Fibroblast of lung (primary cell): ENCODE measurements around the gene GPR143. TPM values are rescaled to one million over a fixed set of nuclear protein-coding genes. Genes with fewer than 3 reads are reported as not detected.

Experiments
- DNase-seq, 2 donors: peaks; one replicate each; pipeline versions ENCODE4 v3.0.0 to v3.0.0-alpha.2; 2010; ENCODE audit warnings: low read depth in 2 of 2
- H2AFZ ChIP-seq: 2 replicates; pipeline ENCODE4 v1.5.1; 2012; ENCODE audit warnings: low read length, control low read depth, inconsistent platforms
- H3K27ac ChIP-seq: 2 replicates; pipeline ENCODE4 v1.5.1; 2011; ENCODE audit warnings: low read length, control low read depth; ENCODE audit not compliant: insufficient read depth
- H3K27me3 ChIP-seq: 2 replicates; pipeline ENCODE4 v1.5.1; 2011; ENCODE audit warnings: mild to moderate bottlenecking, low read length; ENCODE audit not compliant: control insufficient read depth, insufficient read depth
- H3K36me3 ChIP-seq: 2 replicates; pipeline ENCODE4 v1.5.1; 2011; ENCODE audit warnings: low read length; ENCODE audit not compliant: control insufficient read depth, insufficient read depth
- H3K4me1 ChIP-seq: 2 replicates; pipeline ENCODE4 v1.5.1; 2011; ENCODE audit warnings: low read length; ENCODE audit not compliant: control insufficient read depth, insufficient read depth; ENCODE audit errors: extremely low read depth
- H3K4me2 ChIP-seq: 2 replicates; pipeline ENCODE4 v1.5.1; 2011; ENCODE audit warnings: low read length, control low read depth; ENCODE audit not compliant: insufficient read depth; ENCODE audit errors: extremely low read depth
- H3K4me3 ChIP-seq, 4 experiments: fragments of 200-600 bp in 1 of 4; sonication (generic) in 1 of 4; replicated peaks in 1 of 4; 2 replicates each; pipeline ENCODE4 v1.5.1; 2011 to 2016; ENCODE audit warnings: low read length in 4 of 4, low read depth in 3 of 4, mild to moderate bottlenecking in 3 of 4, control low read depth in 2 of 4, inconsistent platforms in 1 of 4, mixed read lengths in 1 of 4; ENCODE audit not compliant: insufficient read depth in 1 of 4; ENCODE audit errors: control extremely low read depth in 1 of 4
- H3K79me2 ChIP-seq: 2 replicates; pipeline ENCODE4 v1.5.1; 2012; ENCODE audit warnings: mild to moderate bottlenecking, low read length, inconsistent platforms; ENCODE audit not compliant: control insufficient read depth, insufficient read depth
- H3K9ac ChIP-seq: 2 replicates; pipeline ENCODE4 v1.5.1; 2011; ENCODE audit warnings: mild to moderate bottlenecking, low read length, control low read depth; ENCODE audit not compliant: insufficient read depth
- H3K9me3 ChIP-seq: 2 replicates; pipeline ENCODE4 v1.5.1; 2012; ENCODE audit warnings: low read depth, low read length; ENCODE audit not compliant: control insufficient read depth, insufficient read depth
- H4K20me1 ChIP-seq: 2 replicates; pipeline ENCODE4 v1.5.1; 2011; ENCODE audit warnings: low read length; ENCODE audit not compliant: control insufficient read depth, insufficient read depth; ENCODE audit errors: extremely low read depth
- EZH2 ChIP-seq: IDR thresholded peaks from 2 replicates; pipeline ENCODE4 v1.5.1; 2012; ENCODE audit warnings: low read length, control low read depth, mild to moderate bottlenecking; ENCODE audit errors: missing control alignments
- polyA plus RNA-seq, 2 donors: library from polyadenylated mRNA; depleted of rRNA in 1 of 2; stranded (reverse) in 1 of 2; unstranded in 1 of 2; fragments of >200 nt; gene quantifications; 2 replicates each; pipeline ENCODE4 v1.2.1, GENCODE V29; 2011 to 2012; ENCODE audit warnings: missing spikeins in 1 of 2
- total RNA-seq: library from RNA; depleted of rRNA; stranded (reverse); fragments of >200 nt; gene quantifications from 2 replicates; pipeline ENCODE4 v1.2.1, GENCODE V29; 2014
- TF ChIP-seq, protein P1 (sequence below), 2 donors: IDR thresholded peaks in 1 of 2; conservative IDR thresholded peaks in 1 of 2; 1 replicate in 1 of 2; 2 replicates in 1 of 2; pipeline ENCODE4 v1.5.1; 2011 to 2012; ENCODE audit warnings: low read length in 2 of 2, control low read depth in 1 of 2, inconsistent platforms in 1 of 2, low read depth in 1 of 2, mild to moderate bottlenecking in 1 of 2

The GPR143 gene
- total and polyA plus RNA-seq, 2 donors (not counting 1 experiment from before 2014, with no cell fraction given), result 0.07 TPM; not detected in 1

DNA sequence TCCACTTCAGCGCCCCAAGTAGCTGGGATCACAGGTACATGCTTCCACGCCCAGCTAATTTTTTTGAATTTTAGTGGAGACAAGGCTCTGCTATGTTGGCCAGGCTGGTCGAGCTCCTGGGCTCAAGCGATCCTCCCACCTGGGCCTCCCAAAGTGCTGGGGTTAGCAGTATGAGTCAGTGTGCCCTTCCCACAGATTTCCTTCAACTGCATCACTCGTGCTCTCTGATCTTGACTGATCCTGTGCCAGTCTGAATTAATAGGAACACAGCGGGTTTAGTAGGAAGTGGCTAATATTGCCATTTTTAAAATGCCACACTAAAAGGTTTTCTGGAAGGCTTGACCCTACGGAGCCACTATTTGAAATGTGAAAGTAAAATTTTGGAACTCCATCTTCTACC lies 16.3 kb upstream of the GPR143 start:
- H4K20me1 ChIP-seq, result no peaks in the 10 kb centered on the region
- no peaks in the 10 kb centered on the region for H3K79me2 ChIP-seq
- H3K36me3 ChIP-seq, result no peaks in the 10 kb centered on the region
- H3K27me3 ChIP-seq, result peaks cover 11% of the 10 kb centered on the region
- no peak overlapping the region for H2AFZ ChIP-seq
- H3K9ac ChIP-seq, result no peak overlapping the region
- no peak overlapping the region for H3K4me2 ChIP-seq
- no peaks in the 10 kb centered on the region for H3K9me3 ChIP-seq
- no peaks in the 10 kb centered on the region for H3K4me1 ChIP-seq
- no peak for TF ChIP-seq EZH2
- TF ChIP-seq, protein P1, sequence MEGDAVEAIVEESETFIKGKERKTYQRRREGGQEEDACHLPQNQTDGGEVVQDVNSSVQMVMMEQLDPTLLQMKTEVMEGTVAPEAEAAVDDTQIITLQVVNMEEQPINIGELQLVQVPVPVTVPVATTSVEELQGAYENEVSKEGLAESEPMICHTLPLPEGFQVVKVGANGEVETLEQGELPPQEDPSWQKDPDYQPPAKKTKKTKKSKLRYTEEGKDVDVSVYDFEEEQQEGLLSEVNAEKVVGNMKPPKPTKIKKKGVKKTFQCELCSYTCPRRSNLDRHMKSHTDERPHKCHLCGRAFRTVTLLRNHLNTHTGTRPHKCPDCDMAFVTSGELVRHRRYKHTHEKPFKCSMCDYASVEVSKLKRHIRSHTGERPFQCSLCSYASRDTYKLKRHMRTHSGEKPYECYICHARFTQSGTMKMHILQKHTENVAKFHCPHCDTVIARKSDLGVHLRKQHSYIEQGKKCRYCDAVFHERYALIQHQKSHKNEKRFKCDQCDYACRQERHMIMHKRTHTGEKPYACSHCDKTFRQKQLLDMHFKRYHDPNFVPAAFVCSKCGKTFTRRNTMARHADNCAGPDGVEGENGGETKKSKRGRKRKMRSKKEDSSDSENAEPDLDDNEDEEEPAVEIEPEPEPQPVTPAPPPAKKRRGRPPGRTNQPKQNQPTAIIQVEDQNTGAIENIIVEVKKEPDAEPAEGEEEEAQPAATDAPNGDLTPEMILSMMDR (conservative IDR thresholded peaks at IDR 0.05 in 1 of 2, IDR thresholded peaks at IDR 0.05 in 1 of 2; ENCODE audit: low read depth in 1 of 2, low read length in 2 of 2), result no peak
- no peak overlapping the region for H3K4me3 ChIP-seq
- no peak for DNase-seq
- no peak overlapping the region for H3K27ac ChIP-seq

DNA sequence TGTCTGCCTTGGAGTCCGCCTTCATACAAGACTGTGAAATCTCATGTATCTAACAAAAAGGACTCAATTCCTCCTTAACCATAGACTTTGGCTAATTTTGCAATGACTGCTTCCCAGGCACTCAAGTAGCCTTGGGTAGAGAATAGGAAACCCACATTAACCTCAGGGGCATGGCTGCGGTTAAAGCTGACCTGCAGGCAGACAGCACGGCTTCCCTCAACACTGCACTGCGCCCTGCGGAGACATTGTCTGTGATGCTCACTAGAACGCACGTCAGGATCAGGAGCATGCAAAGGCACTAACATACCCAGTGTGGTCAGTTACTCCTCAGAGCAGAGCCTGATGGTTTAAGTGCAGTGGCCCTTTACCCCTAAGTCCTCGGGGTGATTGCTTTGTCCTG lies 10.3 kb upstream of the GPR143 start:
- no peaks in the 10 kb centered on the region for H3K79me2 ChIP-seq
- H4K20me1 ChIP-seq, result no peaks in the 10 kb centered on the region
- no peak for TF ChIP-seq EZH2
- TF ChIP-seq, protein P1 (conservative IDR thresholded peaks at IDR 0.05 in 1 of 2, IDR thresholded peaks at IDR 0.05 in 1 of 2; ENCODE audit: low read depth in 1 of 2, low read length in 2 of 2), result no peak
- H3K27ac ChIP-seq, result no peak overlapping the region
- H3K4me2 ChIP-seq, result no peak overlapping the region
- H3K27me3 ChIP-seq, result no peaks in the 10 kb centered on the region
- DNase-seq, result no peak
- H3K9ac ChIP-seq, result no peak overlapping the region
- H2AFZ ChIP-seq, result no peak overlapping the region
- H3K9me3 ChIP-seq, result no peaks in the 10 kb centered on the region
- H3K4me1 ChIP-seq, result no peaks in the 10 kb centered on the region
- H3K36me3 ChIP-seq, result no peaks in the 10 kb centered on the region
- no peak overlapping the region for H3K4me3 ChIP-seq

DNA sequence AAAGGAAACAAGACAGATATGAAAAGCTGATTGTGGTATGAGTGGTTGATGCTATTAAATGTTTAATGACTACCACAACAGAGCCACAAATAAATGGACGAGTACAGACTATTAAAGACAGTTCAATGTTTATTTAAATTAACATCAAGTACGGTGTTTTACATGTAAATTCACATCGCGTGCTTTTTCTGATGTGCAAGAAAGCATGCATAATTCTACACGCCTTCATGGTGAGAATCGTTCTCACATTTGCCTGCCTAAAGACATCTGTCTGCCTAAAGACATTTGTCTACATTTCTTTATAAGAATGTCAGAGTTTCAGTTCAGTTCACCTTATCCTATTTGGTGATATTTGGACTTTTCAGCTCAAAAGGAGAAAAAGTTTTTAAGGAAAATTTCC lies 7.3 kb upstream of the GPR143 start:
- no peak for TF ChIP-seq EZH2
- TF ChIP-seq, protein P1 (conservative IDR thresholded peaks at IDR 0.05 in 1 of 2, IDR thresholded peaks at IDR 0.05 in 1 of 2; ENCODE audit: low read depth in 1 of 2, low read length in 2 of 2), result no peak

More for the DNA sequence above, 7.3 kb upstream of the GPR143 start:
- no peak overlapping the region for H2AFZ ChIP-seq
- H3K27me3 ChIP-seq, result no peaks in the 10 kb centered on the region
- H3K9ac ChIP-seq, result no peak overlapping the region
- no peaks in the 10 kb centered on the region for H4K20me1 ChIP-seq
- H3K4me3 ChIP-seq, result no peak overlapping the region
- H3K79me2 ChIP-seq, result no peaks in the 10 kb centered on the region
- H3K9me3 ChIP-seq, result no peaks in the 10 kb centered on the region
- no peaks in the 10 kb centered on the region for H3K4me1 ChIP-seq
- no peak overlapping the region for H3K27ac ChIP-seq
- H3K4me2 ChIP-seq, result no peak overlapping the region
- no peaks in the 10 kb centered on the region for H3K36me3 ChIP-seq
- DNase-seq, result no peak
